Daoy (cell line): ENCODE data around the gene DDX59. TPM values are rescaled to one million over a fixed set of nuclear protein-coding genes. Genes with fewer than 3 reads are reported as not detected.

Experiments
- DNase-seq: peaks from one replicate; pipeline ENCODE4 v3.0.0-alpha.2; 2015; ENCODE audit warnings: low read depth
- total RNA-seq: library from RNA; depleted of rRNA; stranded (reverse); fragments of >200 nt; shearing (Covaris generic); gene quantifications from 2 replicates; pipeline ENCODE4 v1.2.3, GENCODE V29; 2014

Gene DDX59
- total RNA-seq, 1 experiment from 2014 or later = 15.2 TPM

GRCh38 chr1:200671235-200671786, 1.6 kb upstream of the DDX59 start:
- no peak for DNase-seq

GRCh38 chr1:200670242-200671118, 773 bp upstream of the DDX59 start:
- peak; percentile 77 for DNase-seq

GRCh38 chr1:200668514-200669313, 993 bp downstream of the DDX59 start:
- no peak for DNase-seq

- no peak for DNase-seq
These were observed 3.4 kb downstream of the DDX59 start for GRCh38 chr1:200666309-200666708.

GRCh38 chr1:200665861-200666260, 3.8 kb downstream of the DDX59 start:
- no peak for DNase-seq

GRCh38 chr1:200660719-200661118, 9.0 kb downstream of the DDX59 start:
- no peak for DNase-seq

GRCh38 chr1:200659269-200659668, 10.4 kb downstream of the DDX59 start:
- peak; percentile 5 for DNase-seq

GRCh38 chr1:200658037-200658818, 11.5 kb downstream of the DDX59 start:
- DNase-seq = no peak

GRCh38 chr1:200654660-200655059, 15.0 kb downstream of the DDX59 start:
- DNase-seq = no peak

- no peak for DNase-seq
These were observed 16.7 kb downstream of the DDX59 start for GRCh38 chr1:200653022-200653462.

- DNase-seq = no peak
These were observed 17.3 kb downstream of the DDX59 start for GRCh38 chr1:200652378-200652777.

GRCh38 chr1:200646515-200646914, 23.2 kb downstream of the DDX59 start:
- no peak for DNase-seq

GRCh38 chr1:200644021-200644420, 25.7 kb downstream of the DDX59 start:
- no peak for DNase-seq

GRCh38 chr1:200642481-200642880, 27.2 kb downstream of the DDX59 start:
- DNase-seq = no peak

- DNase-seq = no peak
These were observed 28.7 kb downstream of the DDX59 start for GRCh38 chr1:200640963-200641401.

- DNase-seq = no peak
These were observed 29.2 kb downstream of the DDX59 start for GRCh38 chr1:200640373-200640962.

- no peak for DNase-seq
These were observed 31.6 kb downstream of the DDX59 start for GRCh38 chr1:200638073-200638472.

- DNase-seq = no peak
These were observed 33.0 kb downstream of the DDX59 start for GRCh38 chr1:200636681-200637080.

GRCh38 chr1:200634261-200635122, 35.2 kb downstream of the DDX59 start:
- no peak for DNase-seq

GRCh38 chr1:200631375-200631774, 38.3 kb downstream of the DDX59 start:
- DNase-seq = no peak
